Thymus (tissue), 11 donors: Measurements from ENCODE around the gene CTRB1. TPM values are rescaled to one million over a fixed set of nuclear protein-coding genes. Genes with fewer than 3 reads are reported as not detected.

Experiments
- DNase-seq, 9 donors: peaks; one replicate each; pipeline ENCODE4 v3.0.0-alpha.2; 2013; ENCODE audit warnings: low spot score in 9 of 9, low read depth in 6 of 9, missing footprints in 1 of 9
- H3K27ac ChIP-seq, 2 donors: one replicate each; pipeline ENCODE4 v1.5.1; 2013; ENCODE audit warnings: control low read depth in 1 of 2, low read depth in 1 of 2, low read length in 1 of 2, mild to moderate bottlenecking in 1 of 2, moderate library complexity in 1 of 2
- H3K27me3 ChIP-seq, 2 donors: one replicate each; pipeline ENCODE4 v1.5.1; 2013; ENCODE audit warnings: low read length in 1 of 2; ENCODE audit not compliant: control insufficient read depth in 2 of 2, insufficient read depth in 1 of 2
- H3K36me3 ChIP-seq, 2 donors: one replicate each; pipeline ENCODE4 v1.5.1; 2013; ENCODE audit warnings: low read length in 1 of 2, mild to moderate bottlenecking in 1 of 2, moderate library complexity in 1 of 2; ENCODE audit not compliant: control insufficient read depth in 2 of 2, insufficient read depth in 2 of 2
- H3K4me1 ChIP-seq, 2 donors: one replicate each; pipeline ENCODE4 v1.5.1; 2013; ENCODE audit warnings: low read length in 2 of 2; ENCODE audit not compliant: control insufficient read depth in 2 of 2, insufficient read depth in 2 of 2
- H3K4me3 ChIP-seq, 2 donors: one replicate each; pipeline ENCODE4 v1.5.1; 2013; ENCODE audit warnings: low read length in 2 of 2, control low read depth in 1 of 2, mild to moderate bottlenecking in 1 of 2
- H3K9me3 ChIP-seq, 2 donors: one replicate each; pipeline ENCODE4 v1.5.1; 2013; ENCODE audit warnings: low read length in 1 of 2, mild to moderate bottlenecking in 1 of 2; ENCODE audit not compliant: control insufficient read depth in 2 of 2, insufficient read depth in 1 of 2
- WGBS: extraction: QIAGEN DNeasy Blood & Tissue Kit; methylation state at CpG from one replicate; pipeline ENCODE4 v1.1.7; 2013; 5-methylcytosine and 5-hydroxymethylcytosine counted together
- polyA plus RNA-seq: library from polyadenylated mRNA; stranded (reverse); fragments of 200-250 nt; gene quantifications from one replicate; pipeline ENCODE4 v1.2.3, GENCODE V29; 2013
- total RNA-seq: library from RNA; stranded (reverse); fragments of 120-200 nt; gene quantifications from one replicate; pipeline ENCODE4 v1.2.4, GENCODE V29; 2013
- donor health status: healthy.

The CTRB1 gene
- total and polyA plus RNA-seq, 2 donors = 0.14 to 0.78 TPM

GRCh38 chr16:75256059-75256571 lies 37.3 kb downstream of the CTRB1 start:
- no peak for DNase-seq
- no peaks in the 10 kb centered on the region for H3K36me3 ChIP-seq
- no peaks in the 10 kb centered on the region for H3K9me3 ChIP-seq
- H3K27ac ChIP-seq = no peak overlapping the region
- peaks cover 46 to 78% of the 10 kb centered on the region in 2 donors for H3K27me3 ChIP-seq
- H3K4me3 ChIP-seq = no peak overlapping the region
- WGBS = 87% methylated on average over 12 of the region's 12 CpGs
- peaks cover 3 to 13% of the 10 kb centered on the region in 2 donors for H3K4me1 ChIP-seq

- WGBS = 83% methylated on average over 14 of the region's 14 CpGs
- Histone ChIP-seq H3K4me3 (no peak overlapping the region), H3K27ac (no peak overlapping the region), H3K9me3 (no peaks in the 10 kb centered on the region), H3K36me3 (no peaks in the 10 kb centered on the region), H3K27me3 (peaks cover 39 to 80% of the 10 kb centered on the region in 2 donors), H3K4me1 (peaks cover 0 to 11% of the 10 kb centered on the region in 2 donors)
- DNase-seq = no peak
Measured at GRCh38 chr16:75256696-75257343, 38.0 kb downstream of the CTRB1 start.

- 93% methylated on average over 21 of the region's 21 CpGs for WGBS
- Histone ChIP-seq H3K36me3 (no peaks in the 10 kb centered on the region), H3K9me3 (no peaks in the 10 kb centered on the region), H3K27me3 (peaks cover 26 to 80% of the 10 kb centered on the region in 2 donors), H3K27ac (no peak overlapping the region), H3K4me1 (peaks cover 0 to 10% of the 10 kb centered on the region in 2 donors), H3K4me3 (no peak overlapping the region)
- DNase-seq = no peak
Measured at GRCh38 chr16:75257886-75258806, 39.4 kb downstream of the CTRB1 start.

- Histone ChIP-seq H3K4me3 (no peak overlapping the region), H3K9me3 (no peaks in the 10 kb centered on the region), H3K27ac (no peak overlapping the region), H3K4me1 (peaks cover 0 to 10% of the 10 kb centered on the region in 2 donors), H3K36me3 (no peaks in the 10 kb centered on the region), H3K27me3 (peaks cover 25 to 80% of the 10 kb centered on the region in 2 donors)
- WGBS = 94% methylated on average over 6 of the region's 6 CpGs
- DNase-seq = no peak
Measured at GRCh38 chr16:75258807-75259141, 40.0 kb downstream of the CTRB1 start.

DNA sequence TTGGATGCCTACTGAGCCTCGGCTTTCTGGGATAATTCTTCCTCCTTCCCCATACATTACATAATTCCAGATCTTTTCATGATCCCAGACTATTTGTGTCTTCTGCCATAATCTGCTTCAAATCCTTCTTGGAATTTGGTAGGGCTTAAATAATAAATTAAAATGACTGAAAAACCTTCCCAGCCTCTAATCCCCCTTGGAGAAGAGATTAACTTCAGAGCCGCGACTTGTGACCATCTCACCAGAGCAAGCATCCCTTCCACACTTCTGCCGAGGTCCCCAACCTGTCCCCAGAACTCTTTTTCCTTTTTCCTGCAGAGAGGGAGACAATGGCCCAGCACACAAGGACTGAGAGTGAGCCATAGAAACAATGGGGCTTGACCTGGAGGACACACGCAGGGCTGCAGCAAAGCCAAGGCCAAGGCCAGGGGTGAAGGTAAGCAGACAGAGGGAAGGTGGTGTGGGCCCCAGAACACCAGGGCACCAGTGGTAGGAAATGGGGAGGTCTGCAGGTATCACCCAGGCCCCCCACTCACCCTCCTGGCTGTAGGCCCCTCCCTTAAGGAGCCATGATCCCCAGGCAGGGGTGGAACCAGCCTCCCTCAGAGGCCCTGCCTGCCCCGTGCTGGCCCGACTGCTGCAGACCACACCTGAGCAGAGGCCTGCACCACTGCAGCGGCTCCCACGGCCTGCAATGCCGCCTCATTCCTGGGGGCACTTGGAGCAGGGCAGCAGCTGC lies 42.2 kb downstream of the CTRB1 start:
- Histone ChIP-seq H3K27ac (no peak overlapping the region), H3K4me1 (peaks cover 0 to 12% of the 10 kb centered on the region in 2 donors), H3K27me3 (peaks cover 32 to 81% of the 10 kb centered on the region in 2 donors)

DNA sequence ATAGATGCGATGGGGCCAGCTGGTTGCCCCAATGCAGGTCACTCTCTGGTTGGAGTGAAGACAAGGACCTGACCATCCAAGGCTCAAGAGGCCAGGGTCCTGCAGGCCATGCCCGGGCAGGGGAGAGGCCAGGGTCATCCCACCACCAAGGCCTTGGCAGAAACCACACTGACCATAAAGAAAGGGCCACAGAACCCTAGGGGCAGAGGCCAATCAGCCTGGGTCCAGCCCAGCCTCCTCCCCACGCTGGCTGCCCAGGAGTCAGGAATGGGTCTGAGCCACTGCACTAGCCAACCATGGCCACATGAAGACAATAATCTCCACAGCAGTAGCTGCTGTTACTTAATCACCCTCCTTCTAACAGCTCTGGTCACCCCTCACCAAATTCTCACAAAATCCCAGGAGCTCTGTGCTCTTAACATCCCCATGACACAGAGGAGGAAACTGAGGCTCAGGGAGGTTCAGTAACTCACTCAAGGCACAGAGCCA lies 42.8 kb downstream of the CTRB1 start:
- Histone ChIP-seq H3K36me3 (no peaks in the 10 kb centered on the region), H3K27ac (no peak overlapping the region), H3K4me1 (peaks cover 0 to 11% of the 10 kb centered on the region in 2 donors), H3K4me3 (no peak overlapping the region), H3K27me3 (peaks cover 38 to 81% of the 10 kb centered on the region in 2 donors), H3K9me3 (no peaks in the 10 kb centered on the region)
- no peak for DNase-seq
- WGBS = 94% methylated on average over 3 of the region's 3 CpGs

More for the DNA sequence above, 42.2 kb downstream of the CTRB1 start:
- no peak for DNase-seq
- Histone ChIP-seq H3K4me3 (no peak overlapping the region), H3K9me3 (no peaks in the 10 kb centered on the region), H3K36me3 (no peaks in the 10 kb centered on the region)
- WGBS = 87% methylated on average over 10 of the region's 10 CpGs

DNA sequence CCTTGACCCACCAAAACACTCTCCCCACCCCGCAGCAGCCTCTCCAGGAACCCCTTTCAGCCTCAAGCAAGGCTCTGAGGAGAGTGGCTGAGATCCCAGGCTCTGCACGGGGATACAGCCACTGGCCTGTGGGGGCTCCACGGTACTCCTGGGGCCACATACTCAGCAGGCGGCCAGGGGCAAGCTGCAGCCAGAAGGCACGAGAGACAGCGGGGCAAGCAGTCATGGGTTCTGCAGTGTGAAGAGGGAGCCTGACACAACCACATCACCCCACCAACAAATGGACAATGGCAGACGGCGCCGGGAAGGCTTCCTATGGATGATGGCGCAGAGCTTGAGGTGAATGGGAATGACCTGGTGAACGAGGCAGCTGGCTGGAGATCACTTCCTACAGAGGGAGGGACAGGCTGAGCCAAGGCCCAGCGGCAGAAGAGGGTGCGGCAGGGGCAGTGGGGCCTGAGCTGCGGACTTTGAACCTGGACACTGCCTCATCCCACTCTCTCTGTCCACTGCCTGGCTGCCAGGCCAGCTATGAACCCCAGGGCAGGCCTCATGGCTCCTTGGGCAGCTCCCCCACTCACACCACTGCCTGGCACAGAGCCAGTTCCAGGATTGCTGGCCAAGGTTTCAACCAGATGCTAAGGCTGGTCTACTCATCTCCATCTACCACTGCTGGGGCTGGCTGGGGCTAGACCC lies 43.5 kb downstream of the CTRB1 start:
- 93% methylated on average over 14 of the region's 14 CpGs for WGBS
- H3K4me1 ChIP-seq = peaks cover 0 to 7% of the 10 kb centered on the region in 2 donors
- no peak for DNase-seq
- H3K27ac ChIP-seq = no peak overlapping the region
- H3K36me3 ChIP-seq = no peaks in the 10 kb centered on the region
- H3K27me3 ChIP-seq = peaks cover 41 to 81% of the 10 kb centered on the region in 2 donors
- H3K4me3 ChIP-seq = no peak overlapping the region
- no peaks in the 10 kb centered on the region for H3K9me3 ChIP-seq

DNA sequence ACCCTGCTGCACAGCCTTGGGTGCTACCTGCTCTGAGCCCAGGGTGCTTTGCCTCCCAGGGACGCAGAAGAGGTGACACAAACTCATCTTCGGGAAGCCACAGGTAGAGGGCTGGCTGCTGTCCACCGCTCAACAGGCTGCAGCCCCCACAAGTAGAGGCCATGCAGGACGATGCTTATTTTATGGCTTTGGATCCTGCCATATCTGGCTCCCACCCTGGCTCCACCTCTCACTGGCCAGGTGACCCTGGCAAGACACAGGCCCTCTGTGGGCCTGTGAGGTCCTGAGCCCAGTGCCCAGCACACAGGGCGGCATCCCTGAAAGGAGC lies 44.0 kb downstream of the CTRB1 start:
- H3K4me3 ChIP-seq = no peak overlapping the region
- H3K27ac ChIP-seq = no peak overlapping the region
- peaks cover 42 to 81% of the 10 kb centered on the region in 2 donors for H3K27me3 ChIP-seq
- no peaks in the 10 kb centered on the region for H3K36me3 ChIP-seq
- WGBS = 93% methylated on average over 5 of the region's 5 CpGs
- DNase-seq = no peak
- no peaks in the 10 kb centered on the region for H3K9me3 ChIP-seq
- peaks cover 0 to 7% of the 10 kb centered on the region in 2 donors for H3K4me1 ChIP-seq
